GM12865 (cell line): ENCODE measurements around the gene FRMD5.

Experiments used
- DNase-seq: peaks from one replicate; pipeline ENCODE4 v3.0.0; 2010; ENCODE audit warnings: low read depth
- H3K4me3 ChIP-seq: 2 replicates; pipeline ENCODE4 v1.5.1; 2011; ENCODE audit warnings: mild to moderate bottlenecking, low read depth, low read length, control low read depth
- TF ChIP-seq, protein P1 (sequence below): IDR thresholded peaks from 2 replicates; pipeline ENCODE4 v1.5.1; 2011; ENCODE audit warnings: low read length, control low read depth, low read depth, inconsistent platforms; ENCODE audit not compliant: insufficient read depth; ENCODE audit errors: missing control alignments

Gene FRMD5

DNA sequence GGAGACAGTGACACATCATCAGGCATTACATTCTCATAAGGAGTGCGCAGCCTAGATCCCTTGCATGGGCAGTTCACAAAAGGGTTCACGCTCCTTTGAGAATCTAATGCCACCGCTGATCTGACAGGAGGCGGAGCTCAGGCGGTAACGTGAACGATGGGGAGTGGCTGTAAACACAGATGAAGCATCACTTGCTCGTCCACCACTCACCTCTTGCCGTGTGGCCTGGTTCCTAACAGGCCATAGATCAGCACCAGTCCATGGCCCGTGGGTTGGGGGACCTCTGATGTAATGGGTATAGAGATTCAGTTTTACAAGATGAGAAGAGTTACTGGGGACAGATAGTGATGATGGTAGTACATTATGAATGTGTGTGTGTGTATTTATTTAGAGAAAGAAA is 63.0 kb downstream of the FRMD5 start:
- no peak overlapping the region for H3K4me3 ChIP-seq
- TF ChIP-seq, protein P1, sequence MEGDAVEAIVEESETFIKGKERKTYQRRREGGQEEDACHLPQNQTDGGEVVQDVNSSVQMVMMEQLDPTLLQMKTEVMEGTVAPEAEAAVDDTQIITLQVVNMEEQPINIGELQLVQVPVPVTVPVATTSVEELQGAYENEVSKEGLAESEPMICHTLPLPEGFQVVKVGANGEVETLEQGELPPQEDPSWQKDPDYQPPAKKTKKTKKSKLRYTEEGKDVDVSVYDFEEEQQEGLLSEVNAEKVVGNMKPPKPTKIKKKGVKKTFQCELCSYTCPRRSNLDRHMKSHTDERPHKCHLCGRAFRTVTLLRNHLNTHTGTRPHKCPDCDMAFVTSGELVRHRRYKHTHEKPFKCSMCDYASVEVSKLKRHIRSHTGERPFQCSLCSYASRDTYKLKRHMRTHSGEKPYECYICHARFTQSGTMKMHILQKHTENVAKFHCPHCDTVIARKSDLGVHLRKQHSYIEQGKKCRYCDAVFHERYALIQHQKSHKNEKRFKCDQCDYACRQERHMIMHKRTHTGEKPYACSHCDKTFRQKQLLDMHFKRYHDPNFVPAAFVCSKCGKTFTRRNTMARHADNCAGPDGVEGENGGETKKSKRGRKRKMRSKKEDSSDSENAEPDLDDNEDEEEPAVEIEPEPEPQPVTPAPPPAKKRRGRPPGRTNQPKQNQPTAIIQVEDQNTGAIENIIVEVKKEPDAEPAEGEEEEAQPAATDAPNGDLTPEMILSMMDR: no peak
- no peak for DNase-seq

DNA sequence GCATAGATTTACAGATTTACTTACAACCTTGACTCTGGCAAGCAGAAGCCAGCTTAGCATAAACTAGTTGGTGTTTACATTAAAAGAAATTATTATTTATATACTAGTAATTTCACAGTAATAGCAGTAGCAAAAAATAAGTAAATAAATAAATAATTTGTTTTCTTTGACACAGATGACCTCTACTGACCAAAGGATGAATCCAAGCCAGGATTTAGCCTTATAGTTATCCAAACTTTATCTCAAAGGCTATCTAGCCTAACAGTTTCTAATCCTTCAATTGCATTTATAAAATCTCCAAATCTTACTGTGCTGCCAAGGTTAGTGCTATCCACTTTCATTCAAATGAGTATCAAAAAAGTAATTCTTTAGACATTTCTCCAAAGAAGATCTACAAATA is 64.3 kb downstream of the FRMD5 start:
- H3K4me3 ChIP-seq: no peak overlapping the region
- TF ChIP-seq, protein P1: no peak
- DNase-seq: no peak

DNA sequence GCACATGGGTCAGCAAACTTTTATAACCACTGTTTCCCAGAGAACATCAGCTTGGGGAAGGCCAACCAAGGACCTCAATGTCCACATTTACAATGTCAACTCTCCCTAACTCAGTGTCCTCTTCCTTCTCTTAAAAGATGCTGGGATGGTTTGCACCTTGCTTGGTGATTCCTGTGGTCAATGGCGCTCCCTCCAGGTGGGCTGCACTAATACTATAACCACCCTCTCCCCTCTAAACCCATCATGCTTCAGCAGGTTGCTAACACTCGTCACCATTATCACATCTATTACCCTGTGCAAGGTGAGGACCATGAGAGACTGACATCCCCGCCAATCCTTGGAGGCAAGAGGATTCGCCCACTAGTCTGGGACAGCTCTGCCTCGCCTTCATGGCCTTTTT is 65.2 kb downstream of the FRMD5 start:
- no peak for DNase-seq
- no peak overlapping the region for H3K4me3 ChIP-seq
- TF ChIP-seq, protein P1: no peak

DNA sequence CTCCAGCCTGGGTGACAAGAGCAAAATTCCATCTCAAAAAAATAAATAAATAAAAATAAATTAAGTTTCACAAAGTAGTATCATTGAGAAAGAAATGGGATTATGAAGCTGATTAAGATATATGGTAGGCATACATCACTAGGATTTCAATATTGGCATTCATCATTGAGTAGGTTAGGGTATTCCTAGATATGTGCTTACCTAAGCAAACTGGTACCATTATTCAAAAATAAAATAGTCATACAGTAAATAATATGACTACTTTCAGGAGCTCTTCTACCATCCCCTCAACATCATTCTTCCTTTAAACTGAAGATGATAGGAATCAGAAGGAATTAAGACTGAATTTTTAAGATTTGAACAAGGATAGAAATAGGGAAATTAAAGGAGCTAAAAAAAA is 66.6 kb downstream of the FRMD5 start:
- no peak overlapping the region for H3K4me3 ChIP-seq
- TF ChIP-seq, protein P1: no peak
- DNase-seq: no peak

DNA sequence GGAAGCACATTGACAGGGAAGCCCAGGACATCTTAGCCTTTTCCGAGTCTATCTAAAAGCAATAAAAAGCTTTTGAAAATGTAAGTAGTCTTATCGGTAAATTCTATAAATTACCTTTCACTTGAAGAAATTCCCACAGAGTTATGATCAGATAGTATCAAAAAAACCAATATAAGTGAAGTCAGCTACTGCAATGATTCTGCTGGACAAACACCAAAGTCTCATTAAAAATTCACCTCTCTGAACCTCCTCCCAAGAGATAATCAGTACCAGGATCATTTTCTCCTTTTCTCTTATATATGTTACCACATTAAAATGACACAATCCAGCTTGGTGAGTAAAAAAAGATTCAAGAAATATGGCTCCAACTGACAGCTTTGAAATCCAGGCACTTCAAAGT is 69.2 kb downstream of the FRMD5 start:
- H3K4me3 ChIP-seq: no peak overlapping the region
- TF ChIP-seq, protein P1: no peak
- DNase-seq: no peak

DNA sequence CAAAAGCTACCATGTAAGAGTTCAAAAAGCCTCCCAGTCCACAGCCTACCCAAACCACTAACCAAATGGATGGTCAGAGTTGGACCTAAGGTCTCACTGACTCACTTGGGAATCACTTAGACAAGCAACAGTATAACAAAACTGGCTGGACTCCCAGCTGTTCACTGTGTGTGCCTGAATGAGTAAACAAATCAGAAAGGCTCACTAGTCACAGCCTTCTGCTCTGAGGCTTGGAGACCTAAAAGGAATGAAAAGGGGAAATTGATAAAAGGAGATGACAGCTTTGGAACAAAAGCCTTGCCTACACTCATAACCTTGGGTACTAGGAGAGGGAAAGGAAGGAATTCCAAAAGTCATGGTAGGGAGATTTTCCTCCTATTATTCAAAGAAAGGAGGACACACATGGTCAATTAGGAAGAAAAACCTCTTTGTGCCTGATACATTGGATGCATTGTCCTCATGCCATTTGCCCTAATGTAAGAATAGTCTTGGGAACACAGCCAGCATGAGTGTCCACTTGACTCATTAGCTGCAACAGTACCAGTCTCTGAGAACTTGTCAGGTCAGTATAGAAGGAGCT is 92.3 kb downstream of the FRMD5 start:
- DNase-seq: no peak
- TF ChIP-seq, protein P1: no peak
- H3K4me3 ChIP-seq: no peak overlapping the region

DNA sequence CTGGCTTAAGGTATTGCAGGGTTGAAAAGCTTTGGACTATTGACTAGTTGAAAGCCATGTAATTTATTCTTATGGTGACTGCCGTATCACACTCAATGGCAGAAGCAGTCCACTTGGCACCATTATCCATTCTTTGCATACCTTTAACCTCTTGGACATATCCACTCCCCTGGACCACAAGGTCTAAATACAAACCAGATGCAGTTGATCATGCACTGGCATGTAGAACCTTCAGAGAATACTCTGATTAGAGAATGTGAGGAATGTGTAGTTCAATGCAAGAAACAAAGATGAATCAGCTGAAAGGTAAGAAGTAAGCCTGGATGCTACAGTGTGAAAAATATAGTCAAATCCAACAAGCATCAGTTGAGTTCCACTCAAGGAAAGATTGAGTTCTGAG is 93.1 kb downstream of the FRMD5 start:
- no peak for DNase-seq
- TF ChIP-seq, protein P1: no peak
- H3K4me3 ChIP-seq: no peak overlapping the region
